Stimulated activated CD4-positive, alpha-beta T cell treated with anti-CD3 and anti-CD28 coated beads, Interleukin-2, amount 100 ng/mL, for 24 hours (primary cell): Measurements from ENCODE around the gene SLC26A1.
"Not testable (repeated sequence)": the region's sequence is repeated elsewhere in the genome, so short reads cannot be mapped to it uniquely, and the experiment has no call there.

Experiments used
- DNase-seq, 2 donors: peaks; one replicate each; pipeline ENCODE4 v3.0.0-alpha.2; 2020

The SLC26A1 gene

DNA sequence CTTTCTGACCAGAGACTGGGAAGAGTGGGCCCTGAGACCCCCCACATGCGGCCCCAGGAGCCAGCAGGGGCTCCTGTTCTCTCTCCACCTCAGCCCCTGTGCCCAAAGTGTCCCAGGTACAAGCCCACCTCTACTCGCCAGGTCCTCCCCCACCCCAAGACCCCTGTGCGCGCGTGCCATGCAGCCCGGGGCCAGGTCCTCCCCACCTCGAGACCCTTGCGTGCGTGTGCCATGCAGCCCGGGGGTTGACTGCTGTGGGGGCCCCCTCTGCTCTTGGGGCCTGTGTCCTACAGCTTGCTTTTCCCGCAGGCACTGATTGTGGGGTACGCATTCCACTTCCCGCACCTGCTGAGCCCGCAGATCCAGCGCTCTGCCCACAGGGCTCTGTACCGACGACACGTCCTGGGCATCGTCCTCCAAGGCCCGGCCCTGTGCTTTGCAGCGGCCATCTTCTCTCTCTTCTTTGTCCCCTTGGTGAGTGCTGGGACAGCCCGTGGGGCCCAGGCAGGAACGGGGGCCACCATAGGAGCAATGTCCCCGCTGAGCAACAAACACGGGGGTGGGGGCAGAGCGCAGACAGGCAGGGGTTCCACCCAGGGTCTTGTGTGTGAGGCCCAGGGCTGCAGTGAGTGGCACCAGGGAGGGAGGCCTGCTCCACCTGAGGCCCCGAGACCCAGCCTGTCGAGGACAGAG lies 40.2 kb downstream of the SLC26A1 start:
- DNase-seq: no peak

DNA sequence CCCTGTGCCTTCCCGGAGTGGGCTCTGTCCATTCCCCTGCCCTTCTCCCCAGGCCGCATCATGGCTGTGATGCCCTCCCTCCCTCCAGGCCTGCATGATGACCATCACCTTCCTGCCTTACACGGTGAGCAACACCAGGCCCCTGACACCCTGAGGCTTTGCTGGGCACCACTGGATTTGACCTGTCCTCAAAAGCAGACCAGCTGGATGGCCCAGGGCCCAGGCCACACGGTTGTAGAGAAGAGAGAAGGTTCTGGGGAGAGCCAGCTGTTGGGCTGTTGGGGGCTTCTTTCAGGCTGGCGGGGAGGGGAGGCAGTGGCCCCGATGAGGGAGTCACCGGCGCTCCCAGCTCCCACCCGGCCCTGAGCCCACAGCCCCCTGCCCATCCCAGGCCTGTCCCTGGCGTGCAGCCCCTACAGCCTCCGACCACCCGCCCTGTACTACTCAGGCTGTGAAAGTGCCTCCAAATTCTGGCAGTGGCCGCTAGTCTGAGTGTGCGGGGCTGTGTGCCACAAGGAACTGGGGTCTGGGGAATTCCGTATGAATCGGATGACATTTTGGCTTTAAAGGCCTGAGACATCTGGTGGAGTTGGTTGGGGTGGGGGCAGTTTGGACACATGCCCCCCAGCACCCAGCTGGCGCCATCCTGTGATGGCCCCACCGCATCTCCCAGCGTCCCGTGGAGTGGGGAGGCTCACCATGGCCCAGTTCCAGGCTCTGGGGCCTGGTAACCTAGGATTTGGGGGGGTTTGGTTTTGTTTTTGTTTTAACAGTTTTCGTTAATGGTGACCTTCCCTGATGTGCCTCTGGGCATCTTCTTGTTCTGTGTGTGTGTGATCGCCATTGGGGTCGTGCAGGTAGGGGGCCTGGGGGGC lies 41.4 kb downstream of the SLC26A1 start:
- DNase-seq: no peak

DNA sequence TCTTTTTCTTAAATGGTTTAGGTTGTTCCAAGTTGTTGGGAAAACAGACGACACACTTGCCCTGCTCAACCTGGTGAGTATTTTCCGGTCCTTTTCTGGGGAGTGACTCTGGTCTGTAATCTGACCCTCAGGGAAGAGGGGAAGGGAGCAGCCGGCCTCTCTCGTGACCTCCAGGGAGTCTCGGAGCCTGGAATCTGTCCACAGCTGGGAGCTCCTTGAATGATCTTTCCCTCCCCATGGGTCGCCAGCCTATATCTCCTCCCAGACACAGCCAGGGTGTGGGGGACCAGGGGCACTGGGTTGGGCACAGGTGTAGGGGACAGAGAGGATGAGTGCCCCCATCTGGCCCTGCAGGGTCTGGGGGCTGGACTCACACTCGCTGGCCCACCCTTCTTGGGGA lies 42.0 kb downstream of the SLC26A1 start:
- DNase-seq: no peak

DNA sequence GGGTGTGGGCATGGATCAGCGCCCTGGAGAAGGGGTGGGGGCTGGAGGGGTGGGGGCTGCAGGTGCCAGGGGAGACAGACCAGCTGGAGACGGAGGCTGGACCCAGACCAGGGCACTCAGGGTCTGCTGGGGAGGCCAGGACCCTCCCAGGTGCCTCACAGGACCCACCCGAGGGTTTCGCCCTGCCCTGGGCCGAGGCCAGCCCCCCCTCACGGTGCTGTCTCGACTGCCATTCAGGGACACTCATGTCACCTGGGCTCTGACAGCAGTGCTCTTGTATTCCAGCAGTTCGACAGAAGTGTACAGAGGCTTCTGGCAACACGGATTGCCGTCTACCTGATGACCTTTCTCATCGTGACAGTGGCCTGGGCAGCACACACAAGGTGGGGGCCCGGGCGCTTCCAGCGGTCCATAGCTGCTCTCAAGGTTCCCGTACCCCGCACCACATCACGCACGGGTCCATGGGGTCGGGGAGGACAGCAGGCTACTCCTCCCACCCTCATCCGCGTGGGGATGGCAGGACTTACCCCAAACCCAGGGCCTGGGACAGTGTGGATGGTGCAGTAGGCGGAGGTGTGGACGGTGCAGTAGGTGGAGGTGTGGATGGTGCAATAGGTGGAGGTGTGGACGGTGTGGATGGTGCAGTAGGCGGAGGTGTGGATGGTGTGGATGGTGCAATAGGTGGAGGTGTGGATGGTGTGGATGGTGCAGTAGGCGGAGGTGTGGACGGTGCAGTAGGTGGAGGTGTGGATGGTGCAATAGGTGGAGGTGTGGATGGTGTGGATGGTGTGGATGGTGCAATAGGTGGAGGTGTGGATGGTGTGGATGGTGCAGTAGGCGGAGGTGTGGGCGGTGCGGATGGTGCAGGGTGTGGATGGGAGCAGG lies 42.8 kb downstream of the SLC26A1 start:
- no peak for DNase-seq

DNA sequence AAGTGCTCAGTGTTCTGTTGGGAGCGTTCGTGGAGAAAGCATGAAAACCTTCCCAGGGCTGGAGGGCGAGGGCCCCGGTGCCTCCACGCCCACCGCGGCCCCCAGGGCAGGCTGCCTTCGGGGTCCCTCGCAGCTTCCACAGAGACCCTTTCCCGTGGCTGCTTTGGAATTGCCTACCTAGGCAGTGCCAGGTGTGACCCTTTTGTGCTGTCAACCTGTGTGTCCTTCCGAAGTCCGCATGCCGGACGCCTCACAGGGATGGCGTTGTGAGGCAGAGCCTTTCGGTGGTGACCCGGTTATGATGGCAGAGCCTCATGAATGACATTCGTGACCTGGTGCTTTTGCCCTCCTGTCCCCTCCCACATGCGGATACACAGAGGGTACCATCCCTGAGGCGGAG lies 43.5 kb downstream of the SLC26A1 start:
- DNase-seq: no peak

DNA sequence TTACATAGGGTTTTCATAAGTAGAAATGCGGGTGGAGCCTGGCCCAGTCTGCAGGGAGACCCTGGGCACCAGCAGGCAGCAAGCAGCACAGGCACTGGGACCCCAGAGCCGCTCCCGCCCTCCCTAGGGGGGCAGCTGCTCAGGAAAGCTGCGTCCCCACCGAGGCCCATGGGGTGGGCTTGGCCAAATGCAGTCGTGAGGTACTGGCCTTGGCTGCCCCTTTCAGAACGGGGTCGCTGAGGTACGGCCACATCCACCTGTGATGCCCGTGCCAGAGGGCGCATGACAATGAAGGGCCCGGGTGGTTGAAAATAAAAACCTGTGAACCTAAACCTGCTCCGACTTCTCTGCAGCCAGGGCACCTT lies 44.3 kb downstream of the SLC26A1 start:
- DNase-seq: no peak

DNA sequence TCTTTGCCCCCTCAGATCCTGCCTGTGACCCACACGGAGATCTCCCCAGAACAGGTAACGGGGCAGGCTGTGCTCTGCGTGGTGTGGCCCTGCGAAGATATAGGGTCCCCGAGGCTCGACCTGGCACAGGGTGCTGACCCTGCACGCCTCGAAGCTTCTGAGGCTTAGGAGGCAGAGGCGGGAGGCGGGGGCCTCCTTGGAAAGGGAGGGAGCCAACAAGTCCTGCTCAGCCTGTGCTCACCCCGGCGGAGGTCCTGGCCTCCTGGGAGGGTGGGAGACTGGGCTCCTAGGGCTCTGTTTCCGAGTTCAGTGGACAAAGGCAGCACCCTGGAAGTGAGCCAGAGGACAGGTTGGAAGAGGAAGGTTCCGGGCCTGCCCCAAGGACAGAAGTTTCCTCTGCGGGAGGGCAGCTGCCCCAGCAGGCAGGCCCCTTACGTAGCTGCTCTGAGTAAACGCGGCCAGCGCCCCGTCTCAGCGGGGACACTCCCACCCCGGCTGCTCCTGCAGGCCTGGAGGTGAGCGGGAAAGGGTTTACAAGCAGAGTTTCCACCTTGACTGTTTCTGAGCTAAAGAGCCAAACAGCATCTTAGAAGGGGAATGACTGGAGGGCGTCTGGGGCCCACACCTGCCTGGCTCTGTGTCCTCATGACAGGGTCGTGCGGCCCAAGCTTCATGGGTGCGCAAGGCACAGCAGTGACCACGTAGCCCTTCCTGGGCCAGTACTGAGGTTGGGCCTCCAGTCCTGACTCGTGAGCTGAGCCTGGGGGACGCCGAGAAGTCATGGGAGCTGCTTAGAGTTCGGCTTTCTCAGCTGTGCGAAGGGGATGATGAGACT lies 44.9 kb downstream of the SLC26A1 start:
- no peak for DNase-seq

DNA sequence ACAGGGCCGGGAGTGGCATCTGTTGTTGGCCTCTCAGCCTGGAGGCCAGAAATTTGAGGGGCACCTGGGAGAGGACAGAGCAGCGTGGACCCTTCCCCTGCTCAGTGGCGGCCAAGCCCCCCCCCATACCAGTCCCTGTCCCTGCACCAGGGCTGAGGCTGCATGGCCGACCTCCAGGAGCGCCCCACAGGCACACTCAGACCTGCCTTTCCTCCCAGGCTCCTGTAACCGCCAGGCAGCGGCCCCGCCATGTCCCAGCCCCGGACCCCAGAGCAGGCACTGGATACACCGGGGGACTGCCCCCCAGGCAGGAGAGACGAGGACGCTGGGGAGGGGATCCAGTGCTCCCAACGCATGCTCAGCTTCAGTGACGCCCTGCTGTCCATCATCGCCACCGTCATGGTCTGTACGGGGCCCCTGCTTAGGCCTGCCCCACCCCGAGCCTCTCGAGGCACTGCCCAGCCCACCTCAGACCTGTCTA lies 45.7 kb downstream of the SLC26A1 start:
- no peak for DNase-seq

DNA sequence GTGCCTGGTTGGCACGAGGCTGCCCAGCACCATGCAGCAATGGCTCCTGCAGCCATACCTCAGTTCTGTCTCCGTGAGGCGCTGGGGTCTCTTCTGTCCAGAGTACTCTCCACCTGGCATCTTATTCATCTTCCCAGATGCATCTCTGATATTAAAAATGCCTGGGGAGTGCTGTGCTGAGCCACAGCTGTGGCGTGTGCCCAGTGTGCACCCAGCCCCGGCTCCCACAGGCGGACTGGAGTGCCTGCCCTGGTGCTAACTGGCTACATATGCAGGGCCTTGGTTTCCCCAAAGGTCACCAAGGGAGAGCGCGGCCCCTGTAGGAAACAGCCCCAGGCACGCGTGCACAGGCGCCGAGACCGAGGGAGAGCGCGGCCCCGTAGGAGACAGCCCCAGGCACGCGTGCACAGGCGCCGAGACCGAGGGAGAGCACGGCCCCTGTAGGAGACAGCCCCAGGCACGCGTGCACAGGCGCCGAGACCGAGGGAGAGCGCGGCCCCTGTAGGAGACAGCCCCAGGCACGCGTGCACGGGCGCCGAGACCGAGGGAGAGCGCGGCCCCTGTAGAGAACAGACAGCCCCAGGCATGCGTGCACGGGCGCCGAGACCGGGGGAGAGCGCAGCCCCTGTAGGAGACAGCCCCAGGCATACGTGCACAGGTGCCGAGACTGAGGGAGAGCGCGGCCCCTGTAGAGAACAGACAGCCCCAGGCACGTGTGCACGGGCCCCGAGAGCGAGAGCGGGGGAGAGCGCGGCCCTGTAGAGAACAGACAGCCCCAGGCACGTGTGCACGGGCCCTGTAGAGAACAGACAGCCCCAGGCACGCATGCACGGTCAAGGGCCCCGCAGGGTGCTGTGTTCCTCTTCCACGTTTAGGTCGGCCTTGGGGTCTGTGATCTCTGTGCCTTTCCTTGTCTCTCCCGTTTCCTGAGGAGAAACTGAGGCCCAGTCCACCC lies 46.4 kb downstream of the SLC26A1 start:
- DNase-seq: no peak

DNA sequence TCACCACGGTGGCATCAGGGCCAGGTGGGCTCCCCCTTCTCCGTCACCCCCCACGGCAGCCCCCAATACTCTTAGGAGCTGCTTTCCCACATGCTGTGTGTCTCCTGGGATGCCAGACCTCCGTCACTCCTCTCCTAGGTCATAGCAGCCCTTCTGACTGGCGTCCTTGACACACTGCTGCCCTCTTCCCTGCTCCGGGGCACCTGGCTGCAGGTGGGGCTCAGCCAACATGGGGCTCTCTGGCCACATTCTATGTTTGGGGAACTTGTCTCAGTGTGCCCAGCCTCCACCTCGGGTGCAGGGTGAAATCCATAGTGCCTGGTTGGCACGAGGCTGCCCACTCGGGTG lies 47.1 kb downstream of the SLC26A1 start:
- no peak for DNase-seq

DNA sequence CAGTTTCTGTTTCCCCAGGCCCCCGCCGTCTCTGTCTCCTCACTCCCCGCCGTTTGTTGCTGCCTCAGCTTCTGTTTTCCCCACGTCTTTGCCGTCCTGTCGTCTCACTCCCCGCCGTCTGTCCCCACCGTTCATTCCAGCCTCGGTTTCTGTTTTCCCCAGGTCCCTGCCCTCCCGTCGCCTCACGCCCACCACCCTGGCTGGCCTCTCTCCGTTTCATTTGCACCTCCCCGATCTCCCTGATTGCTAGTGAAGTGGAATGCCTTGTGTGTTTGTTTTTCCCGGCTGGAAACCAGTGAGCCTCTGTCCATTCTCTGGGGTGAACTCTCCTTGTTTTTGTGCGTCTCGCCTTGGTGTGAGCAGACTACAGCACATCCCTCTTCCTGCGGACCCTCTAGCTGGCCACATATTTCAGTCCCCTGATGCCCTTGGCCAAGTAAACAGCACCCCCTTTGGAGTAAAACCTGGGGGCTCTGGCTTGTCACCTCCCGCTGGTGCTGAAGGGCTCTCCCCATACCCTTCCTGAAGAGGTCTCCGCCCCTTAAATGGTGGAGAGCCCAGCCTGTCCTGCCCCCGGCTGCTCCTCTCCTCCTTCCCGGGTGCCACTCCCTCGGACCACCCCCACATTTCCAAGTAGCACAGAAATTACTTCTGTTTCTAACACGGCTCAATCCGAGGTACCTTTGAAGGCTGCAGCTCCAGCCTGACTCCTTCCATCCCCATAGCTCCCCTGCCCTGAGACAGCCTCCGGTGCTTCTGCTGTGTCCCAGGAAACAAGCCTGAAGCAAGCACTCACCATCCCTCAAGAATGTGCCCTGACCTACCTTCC lies 47.7 kb downstream of the SLC26A1 start:
- no peak for DNase-seq

DNA sequence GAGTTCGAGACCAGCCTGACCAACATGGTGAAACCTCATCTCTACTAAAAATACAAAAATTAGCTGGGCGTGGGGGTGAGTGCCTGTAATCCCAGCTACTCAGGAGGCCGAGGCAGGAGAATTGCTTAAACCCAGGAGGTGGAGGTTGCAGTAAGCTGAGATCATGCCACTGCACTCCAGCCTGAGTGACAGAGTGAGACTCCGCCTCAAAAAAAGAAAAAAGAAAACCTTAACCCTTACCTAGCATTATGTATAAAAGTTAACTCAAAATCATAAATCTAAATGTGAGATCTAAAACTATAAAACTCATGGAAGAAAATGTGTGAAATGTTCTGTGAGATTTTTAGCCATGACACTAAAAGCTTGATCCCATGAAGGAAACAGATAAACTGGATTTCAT lies 53.7 kb downstream of the SLC26A1 start:
- DNase-seq: not testable (repeated sequence)
